ENCODE measurements around the gene HOXC13.

The HOXC13 gene

DNA sequence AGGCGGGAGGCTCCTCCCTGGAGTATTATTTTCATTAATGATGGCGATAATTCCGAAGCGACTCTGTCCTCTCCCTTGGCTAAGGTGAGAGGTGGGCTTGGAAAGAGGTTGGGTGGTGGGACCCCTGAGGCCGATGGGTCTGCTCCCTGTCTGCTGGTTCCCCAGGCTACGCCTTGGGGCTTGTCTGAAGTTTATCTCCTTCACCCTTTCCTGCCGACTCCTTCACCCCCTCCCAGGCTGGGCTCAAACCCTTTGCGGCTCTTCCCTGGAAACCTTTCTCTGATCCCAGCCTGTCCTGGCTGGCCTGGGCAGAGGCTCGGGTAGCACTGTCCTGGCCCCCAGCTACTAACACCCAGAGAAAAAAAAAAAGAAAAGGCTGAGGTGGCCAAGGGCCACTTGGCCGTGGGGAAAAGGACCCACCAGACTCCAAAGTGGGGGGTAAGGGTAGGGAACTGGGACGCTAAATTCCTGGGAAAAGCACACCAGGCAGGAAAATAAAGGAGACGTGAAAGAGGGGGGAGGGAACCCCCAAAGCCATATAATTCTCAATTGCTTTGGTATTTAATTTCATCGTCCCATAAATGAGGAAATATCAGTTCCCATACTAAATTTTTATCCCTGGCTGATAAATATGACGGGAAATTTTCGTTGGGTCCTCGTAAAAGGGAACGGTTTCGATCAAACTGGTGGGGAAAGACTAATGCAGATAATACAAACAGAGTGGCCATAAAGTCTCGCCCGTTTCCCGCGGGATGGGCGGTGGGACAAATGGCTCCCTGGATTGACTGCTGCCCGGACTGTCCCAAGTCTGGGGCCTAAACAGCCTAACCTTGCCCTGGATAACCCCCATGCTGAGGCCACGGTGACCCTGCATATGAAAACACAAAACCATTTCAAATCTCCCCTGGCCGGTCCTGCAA lies 44.3 kb downstream of the HOXC13 start:
- DNase-seq, result no peak

DNA sequence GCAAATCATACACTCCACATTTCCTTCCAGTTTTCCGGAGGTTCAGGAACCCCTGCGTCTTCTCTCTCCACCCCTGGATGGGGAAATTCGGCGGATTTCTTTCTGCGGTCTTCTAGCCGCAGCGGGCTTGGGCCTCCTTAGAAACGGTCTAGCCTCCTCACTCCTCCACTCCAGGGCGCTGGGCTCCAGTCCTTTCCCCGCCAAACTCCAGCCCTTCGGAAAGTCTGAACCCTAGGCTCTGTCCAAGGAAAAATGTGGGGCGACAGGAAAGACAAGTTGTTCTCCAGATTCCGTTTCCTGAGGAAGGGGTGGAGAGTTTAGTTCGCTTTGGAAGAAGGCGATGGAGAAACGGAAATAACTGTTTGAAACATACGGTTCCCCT lies 44.9 kb downstream of the HOXC13 start:
- no peak for DNase-seq

DNA sequence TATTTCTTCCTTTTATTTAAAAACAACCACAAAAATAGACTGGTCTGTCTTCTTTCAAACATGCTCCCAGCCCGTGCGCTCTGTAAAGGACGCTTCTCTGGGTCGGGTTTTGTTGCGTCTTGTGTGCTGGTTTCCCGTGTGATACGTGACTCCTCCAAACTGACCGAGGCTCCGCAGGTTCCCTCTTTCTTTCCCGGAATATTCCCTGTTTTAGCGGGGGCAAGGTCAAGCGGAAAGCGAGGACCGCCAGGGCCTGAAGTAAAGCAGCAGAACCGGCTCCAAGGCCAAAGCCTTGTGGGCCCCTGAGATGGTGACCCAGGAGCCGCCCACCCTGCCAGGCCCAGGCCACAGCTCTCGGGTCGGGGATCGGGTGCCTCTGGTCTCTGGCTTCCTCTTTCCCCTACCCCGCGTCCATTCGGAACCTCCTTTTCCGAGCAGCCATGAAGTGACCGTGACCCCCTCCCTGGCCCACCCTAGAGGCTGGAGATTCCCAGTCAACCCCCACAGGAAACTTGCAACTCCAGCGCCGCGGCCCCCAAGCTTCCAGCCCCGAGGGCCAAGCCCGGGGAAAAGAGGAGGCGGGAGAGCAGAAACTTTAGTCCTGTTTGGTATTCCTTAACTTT lies 45.4 kb downstream of the HOXC13 start:
- DNase-seq, result no peak

DNA sequence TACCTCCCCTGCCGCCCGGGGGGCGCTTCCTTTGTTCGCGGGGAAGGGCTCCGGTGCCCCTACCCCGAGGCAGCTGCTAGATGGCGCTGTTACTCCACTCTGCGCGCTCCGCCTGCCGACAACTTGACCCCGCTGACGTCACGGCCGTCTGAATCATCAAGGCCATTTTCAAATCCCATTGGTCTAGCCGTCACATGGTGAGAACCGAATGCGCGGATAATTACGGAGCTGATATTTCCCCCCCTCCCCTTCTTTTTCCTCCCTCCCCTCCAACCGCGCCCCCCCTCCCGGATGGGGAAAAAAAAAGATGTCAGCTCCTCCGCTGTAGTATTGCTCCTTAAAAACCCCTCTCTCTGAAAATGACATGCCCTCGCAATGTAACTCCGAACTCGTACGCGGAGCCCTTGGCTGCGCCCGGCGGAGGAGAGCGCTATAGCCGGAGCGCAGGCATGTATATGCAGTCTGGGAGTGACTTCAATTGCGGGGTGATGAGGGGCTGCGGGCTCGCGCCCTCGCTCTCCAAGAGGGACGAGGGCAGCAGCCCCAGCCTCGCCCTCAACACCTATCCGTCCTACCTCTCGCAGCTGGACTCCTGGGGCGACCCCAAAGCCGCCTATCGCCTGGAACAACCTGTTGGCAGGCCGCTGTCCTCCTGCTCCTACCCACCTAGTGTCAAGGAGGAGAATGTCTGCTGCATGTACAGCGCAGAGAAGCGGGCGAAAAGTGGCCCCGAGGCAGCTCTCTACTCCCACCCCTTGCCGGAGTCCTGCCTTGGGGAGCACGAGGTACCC lies 46.5 kb downstream of the HOXC13 start, which contains the start of gene HOXC10:
TSS of gene HOXC10 (plus strand) at position 246 of the 791 bp plus-strand sequence. CDS start at position 360, 114 bp downstream.
- peak; percentile 98 to 99 for DNase-seq

DNA sequence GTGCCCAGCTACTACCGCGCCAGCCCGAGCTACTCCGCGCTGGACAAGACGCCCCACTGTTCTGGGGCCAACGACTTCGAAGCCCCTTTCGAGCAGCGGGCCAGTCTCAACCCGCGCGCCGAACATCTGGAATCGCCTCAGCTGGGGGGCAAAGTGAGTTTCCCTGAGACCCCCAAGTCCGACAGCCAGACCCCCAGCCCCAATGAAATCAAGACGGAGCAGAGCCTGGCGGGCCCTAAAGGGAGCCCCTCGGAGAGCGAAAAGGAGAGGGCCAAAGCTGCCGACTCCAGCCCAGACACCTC lies 47.0 kb downstream of the HOXC13 start:
- DNase-seq, result no peak

DNA sequence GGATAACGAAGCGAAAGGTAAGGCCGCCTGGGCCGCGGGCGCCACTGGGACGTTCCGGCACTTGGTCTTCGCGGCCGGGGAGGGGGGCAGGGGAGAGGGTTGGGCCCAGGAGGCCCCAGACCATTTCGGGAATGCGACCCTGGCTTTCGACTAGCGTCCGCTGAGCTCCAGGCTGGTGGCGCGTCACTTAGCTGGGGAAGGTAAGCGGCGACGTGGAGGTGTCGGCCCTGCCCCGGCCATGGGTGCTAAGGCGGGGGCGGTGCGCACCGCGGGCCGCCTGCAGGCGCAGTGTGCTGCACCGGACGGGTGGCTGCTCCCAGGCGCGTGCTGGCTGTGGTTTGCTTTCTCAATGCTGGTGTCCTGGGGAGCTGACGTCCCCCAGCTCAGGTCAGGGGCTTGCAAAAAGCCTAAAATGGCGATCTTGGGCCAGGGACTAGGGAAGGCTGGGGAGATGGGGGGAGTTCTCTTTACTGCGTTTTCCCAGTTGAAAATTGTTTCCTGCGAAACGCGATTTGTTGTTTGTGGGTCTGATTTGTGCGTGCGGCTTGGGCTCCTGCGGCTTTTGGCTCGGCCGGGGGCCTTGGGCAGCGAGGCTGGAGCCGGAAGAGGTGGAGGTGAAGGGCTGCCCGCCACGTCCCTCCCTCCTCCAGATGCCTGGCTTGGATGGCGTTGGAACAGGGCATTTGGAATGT lies 47.5 kb downstream of the HOXC13 start:
- no peak for DNase-seq

DNA sequence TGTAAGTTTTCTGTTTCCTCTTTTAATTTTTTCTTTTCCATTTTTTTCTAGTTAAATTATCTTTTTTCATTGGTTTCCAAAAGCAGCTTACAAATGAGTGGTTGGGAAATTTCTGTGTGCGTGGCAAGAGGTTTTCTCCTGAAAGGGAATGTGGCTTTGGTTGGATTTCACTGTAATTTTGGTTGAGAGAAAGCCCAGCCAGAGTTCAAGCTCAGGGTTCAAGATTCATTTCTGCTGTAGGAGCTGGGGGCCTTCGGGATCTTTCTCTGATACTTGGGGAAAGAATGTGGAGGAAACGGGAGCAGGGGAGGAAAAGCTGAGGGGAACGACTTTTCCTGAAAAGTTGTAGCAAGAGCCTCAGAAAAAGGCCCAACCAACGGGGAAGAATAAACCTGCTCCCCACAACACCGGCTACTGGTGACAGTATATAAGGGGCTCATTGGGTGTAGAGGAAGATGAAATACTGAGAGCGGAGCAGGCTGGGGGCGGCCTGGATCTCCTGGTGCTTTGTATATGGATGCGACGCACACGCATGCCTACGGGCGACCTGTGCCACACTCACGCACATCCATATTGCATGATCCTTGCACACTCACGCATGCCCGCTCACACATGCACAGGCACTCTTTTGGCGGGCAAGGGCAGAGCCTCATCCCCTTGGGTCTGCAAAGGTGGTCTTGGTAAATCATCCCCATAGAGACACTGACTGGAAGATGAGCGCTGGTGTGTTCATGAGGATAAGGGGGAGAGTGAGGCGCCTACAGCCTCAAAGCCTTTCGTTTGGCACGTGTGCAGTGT lies 48.3 kb downstream of the HOXC13 start:
- DNase-seq, result no peak

DNA sequence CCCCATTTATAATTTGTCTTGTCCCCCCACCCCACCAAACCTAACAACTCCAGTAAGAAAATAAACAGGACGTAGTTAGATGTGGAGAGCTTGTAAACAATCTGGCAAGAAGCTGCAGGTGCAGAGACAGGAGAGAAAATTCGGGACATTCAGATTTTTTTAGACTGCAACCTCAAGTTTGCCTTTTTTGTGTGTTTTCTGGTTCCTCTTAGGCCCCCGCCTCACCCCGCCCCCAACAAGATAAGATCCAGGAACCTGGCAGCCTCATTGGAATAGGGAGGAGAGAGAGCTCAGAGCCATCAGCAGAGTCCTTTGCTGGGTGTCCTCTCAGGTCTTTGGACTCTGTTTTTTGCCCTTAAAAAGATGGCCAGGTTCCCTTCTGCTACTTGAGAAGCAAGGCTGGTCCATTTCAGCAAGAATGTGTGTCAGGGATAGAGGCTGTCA lies 49.2 kb downstream of the HOXC13 start:
- no peak for DNase-seq

DNA sequence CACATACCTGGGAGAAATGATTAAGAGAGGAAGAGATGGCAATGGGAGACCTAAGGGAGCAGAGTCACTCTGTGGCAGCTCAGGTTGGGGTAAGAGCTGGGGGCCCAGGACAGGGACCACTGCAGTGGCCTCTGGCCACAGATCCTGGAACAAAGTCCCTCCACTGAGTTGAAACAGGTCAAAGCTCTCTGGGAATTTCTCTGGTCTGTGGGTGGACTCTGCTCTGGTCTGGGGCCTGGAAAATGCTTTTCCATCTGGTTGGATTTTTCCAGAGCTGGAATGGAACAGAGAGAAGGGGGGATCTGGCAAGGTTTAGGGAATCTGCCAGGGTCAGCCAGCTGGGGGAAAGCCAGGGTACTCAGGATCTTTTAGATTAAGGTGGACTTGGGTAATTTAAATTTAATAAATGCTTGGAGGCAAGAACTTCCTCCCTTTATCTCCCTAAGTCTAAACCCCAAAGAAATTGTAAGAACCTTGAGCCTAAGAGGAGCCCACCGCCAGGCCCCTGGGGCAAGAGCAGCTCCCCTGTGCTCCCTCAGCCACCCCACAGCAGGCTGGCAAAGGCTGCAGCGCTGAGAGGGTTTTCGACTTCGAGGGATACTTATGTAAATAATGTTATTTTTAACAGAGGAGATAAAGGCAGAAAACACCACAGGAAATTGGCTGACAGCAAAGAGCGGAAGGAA lies 50.1 kb downstream of the HOXC13 start:
- no peak for DNase-seq

DNA sequence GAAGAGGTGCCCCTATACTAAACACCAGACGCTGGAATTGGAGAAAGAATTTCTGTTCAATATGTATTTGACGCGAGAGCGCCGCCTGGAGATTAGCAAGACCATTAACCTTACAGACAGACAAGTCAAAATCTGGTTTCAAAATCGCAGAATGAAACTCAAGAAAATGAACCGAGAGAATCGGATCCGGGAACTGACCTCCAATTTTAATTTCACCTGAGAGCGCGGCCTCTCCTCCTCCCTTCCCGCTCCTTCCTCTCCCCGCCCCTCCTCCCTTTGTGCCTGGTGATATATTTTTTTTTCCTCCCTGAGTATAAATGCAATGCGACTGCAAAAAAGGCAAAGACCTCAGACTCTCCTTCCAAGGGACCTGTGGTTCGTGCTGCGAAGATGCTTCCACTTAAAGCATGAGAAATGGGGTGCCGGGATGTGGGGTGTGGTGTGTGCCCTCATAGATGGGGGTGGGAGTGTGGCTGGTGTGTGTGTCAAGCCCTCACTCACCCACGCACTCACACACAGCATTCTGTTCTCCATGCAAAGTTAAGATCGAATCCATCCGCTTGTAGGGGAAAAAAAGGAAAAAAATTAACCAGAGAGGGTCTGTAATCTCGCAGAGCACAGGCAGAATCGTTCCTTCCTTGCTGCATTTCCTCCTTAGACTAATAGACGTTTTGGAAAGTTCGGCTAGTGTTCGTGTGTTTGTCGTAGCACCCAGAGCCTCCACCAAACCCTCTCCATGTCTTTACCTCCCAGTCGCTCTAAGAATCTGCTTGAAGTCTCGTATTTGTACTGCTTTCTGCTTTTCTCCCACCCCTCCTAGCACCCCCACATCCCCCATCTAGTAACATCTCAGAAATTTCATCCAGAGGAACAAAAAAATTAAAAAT lies 50.8 kb downstream of the HOXC13 start:
- no peak for DNase-seq

DNA sequence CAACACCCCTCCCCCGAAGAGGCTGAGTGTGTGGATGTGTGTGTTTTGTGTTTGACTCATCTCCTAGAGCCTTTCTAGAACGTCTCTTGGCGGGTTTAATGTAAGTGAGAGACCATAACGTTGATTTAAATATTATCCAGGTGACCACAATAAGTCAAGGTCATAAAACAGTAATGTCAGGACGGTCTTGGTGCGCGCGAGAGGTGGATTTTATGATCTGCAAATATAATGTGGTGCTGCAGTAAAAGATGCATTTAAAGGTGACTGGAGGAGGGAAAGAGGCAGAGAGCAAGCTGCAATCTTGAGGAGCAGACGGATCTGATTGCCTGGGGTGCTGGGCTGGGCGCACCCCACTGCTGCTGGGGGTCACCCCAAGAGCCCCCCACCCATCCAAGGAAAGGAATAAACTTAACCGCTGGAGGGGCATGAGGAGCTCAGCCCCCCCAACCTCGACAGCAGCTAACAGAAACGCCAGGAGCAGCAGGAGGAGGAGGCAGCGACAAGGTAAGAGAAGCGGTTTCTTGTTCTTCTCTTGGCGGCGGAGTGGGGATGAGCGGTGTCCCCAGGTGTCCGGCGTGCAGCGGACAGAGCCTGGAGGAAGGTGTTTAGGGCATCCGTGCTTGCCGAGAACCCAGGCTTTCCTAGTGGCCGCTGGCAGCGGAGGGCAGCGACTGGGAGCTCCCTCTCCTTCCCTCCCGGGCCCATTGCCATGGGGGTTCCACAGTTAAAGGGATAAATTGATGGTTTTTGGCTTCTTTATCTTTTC lies 51.9 kb downstream of the HOXC13 start:
- DNase-seq, result peak in 1 of 2 experiments; percentile 93

DNA sequence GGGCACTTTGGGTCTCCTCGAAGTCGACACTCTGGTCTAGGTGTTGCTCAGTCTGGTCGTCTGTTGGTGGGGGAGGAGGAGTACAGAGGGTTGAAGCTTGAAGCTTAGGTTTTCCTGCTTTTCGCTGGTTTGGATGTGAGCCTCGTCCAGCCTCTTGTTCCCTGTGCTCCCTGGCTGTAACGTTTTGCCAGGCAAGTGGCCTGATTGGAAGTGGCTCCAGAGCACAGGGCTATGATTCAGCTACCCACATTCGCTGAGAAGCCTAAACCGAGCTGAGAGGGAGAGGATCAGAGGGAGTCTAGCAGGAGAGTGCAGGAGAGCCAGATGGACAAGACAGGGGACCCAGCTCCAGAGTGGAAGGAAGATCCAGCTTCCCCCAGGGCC lies 52.4 kb downstream of the HOXC13 start:
- no peak for DNase-seq

DNA sequence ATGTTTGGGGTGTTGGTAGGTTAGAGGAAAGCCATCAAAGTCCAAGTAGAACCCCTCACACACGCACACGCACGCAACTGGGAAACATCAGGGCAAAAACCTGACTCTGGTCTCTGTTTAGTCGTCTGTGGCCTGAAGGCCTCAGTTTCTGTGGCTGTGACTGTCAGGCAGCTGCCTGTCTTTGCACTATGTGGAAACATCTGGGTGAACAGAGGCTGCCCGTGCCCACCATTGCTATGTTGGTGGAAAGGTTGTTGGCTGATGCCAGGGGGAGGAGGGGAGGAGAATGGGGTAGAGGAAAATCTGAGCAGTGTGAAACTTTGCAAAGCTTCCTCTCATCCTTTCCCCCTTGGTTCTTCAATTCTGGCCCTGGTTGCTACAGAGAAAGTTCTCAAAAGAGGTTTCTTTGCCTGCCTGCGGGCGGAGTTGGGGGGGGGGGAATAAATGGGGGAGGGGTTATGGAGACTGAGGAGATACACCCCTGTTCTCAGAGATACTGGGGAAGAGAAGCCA lies 53.8 kb downstream of the HOXC13 start:
- no peak for DNase-seq

DNA sequence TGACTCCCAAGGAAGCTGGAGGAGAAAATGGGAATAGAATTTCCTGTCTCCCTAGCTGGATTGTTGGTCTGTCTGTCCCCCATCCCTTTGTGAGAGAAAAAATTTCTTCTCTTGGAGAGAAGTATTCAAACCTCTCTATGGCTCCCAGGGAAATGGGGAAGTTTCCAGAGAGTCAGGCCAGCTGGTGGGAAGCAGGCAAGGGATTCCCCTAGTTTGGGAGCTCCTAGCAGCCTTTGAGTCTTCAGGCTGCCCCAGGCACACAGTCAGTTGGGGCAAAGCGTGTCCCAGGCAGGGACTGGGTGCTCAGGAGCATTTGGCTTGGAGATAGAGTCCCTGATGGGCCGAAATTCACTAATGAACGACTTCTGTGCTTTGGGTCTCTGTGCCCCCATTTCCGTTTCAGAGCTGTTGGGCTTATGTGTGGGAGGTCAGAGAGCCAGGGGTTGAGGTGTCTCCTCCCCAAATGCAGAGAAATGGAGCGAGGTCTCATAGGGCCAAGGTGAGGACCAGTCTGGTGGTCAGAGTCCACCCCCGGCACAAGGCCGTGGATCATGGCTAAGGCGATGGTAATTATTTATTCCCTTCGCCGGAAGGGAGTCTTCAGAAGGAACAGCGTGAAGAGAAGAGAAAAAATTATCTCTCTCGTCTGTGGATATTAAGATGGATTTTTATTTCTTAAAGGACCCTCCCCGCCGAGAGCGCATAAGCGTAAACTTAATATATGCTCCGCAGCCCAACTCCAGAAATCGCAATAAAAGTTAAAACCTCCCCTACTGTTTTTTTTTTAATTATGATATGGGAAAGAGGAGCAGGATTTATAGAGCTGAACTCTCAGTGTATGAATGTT lies 54.8 kb downstream of the HOXC13 start:
- no peak for DNase-seq

DNA sequence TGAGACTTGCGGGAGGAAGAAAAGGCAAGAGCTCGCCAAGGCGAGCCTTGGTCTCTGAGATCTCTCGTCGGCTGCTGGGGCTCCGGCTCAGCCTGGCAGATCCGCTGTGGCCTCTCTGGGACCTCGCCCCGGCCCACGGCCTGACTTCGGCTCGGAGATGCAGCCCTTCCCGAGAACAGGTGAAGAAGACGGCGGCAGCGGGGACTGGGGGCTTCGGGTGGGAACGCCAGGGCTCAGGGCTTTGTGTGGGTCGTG lies 55.3 kb downstream of the HOXC13 start:
- no peak for DNase-seq

DNA sequence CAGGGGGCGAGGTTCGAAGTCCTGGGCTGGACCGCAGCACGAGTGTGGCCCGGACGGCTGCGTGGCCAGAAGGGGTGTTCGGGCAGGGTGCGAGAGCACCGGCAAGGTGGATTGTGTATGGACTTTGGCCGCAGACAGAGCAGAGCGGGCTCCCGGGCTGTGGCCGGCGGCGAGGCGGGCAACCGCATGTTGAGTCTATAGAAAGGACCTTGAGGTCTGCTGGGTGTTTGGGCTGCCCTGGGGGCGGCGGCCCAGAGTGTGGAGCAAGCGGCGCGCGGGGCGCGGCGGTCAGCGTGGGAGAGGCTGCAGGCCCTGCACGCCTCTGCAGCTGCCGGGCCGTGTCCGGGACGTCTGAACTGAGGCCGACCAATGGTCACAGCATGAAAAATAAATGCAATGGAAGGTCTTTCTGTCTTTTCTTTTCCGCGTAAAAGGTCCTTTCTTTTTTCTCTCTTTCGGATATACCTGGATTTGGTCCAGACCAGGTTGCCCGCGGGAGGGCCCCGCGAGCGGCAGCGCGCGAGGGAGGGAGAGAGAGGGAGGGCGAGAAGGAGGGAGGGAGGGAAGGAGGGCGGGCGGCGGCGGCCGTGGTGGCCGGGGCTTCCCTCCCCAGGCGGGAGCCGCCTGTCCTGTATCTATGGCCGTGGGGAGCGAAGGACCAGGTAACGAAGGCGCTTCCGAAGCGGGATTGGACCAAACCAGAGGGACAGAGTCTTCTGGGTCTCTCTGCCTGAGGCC lies 55.8 kb downstream of the HOXC13 start:
- DNase-seq, result no peak

DNA sequence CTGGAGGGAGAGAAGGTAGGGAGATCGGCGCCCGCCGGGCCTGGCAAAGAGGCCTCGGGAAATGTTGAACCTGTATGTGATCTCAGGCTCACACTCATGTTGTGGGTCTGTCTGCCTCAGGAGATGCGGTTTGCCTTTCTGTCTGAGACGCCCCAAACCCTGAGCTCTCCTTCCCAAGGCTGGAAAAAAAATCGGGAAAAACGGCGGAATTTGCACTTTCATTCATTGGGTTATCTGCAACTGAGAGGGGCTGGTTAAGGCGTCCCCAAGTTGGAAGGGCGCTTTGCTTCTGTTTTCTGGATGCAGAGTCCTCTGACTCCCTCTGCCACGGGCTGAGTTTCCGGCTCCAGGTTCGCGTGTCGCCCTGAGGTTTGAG lies 56.4 kb downstream of the HOXC13 start:
- DNase-seq, result no peak

All from NCI-H526 (cell line).